K562 (cell line): ENCODE data around the gene RALA. TPM values are rescaled to one million over a fixed set of nuclear protein-coding genes. Genes with fewer than 3 reads are reported as not detected.
A peak's percentile ranks its signal among the peaks of the same experiment; 100 is the strongest.

ENCODE experiments used
- ATF4 ChIP-seq: fragments of 450-650 bp; formaldehyde crosslinking; IDR thresholded peaks from 2 replicates; pipeline ENCODE4 v1.4.0; 2022; ENCODE audit warnings: mild to moderate bottlenecking, moderate library complexity
- CTCF ChIP-seq, 3 experiments: IDR thresholded peaks in 2 of 3; conservative IDR thresholded peaks in 1 of 3; 2 replicates each; pipeline ENCODE4 v1.5.1; 2011 to 2012; ENCODE audit warnings: low read length in 3 of 3, mild to moderate bottlenecking in 3 of 3, control low read depth in 2 of 3, improper control_type of control experiment in 1 of 3, inconsistent platforms in 1 of 3, low read depth in 1 of 3, mixed read lengths in 1 of 3, moderate library complexity in 1 of 3; ENCODE audit not compliant: insufficient read depth in 2 of 3
- FOXK2 ChIP-seq, 2 experiments: fragments of 450-650 bp; IDR thresholded peaks in 1 of 2; conservative IDR thresholded peaks in 1 of 2; 2 replicates each; pipeline ENCODE4 v1.6.1; 2016; ENCODE audit warnings: low read depth in 2 of 2, mild to moderate bottlenecking in 1 of 2
- IRF9 ChIP-seq: fragments of 450-650 bp; IDR thresholded peaks from 2 replicates; pipeline ENCODE4 v1.6.1; 2016; ENCODE audit warnings: missing biosample characterization, missing genetic modification characterization
- OTX1 ChIP-seq: fragments of 450-650 bp; formaldehyde crosslinking; IDR thresholded peaks from 2 replicates; pipeline ENCODE4 v1.4.0; 2022; ENCODE audit warnings: mild to moderate bottlenecking
- PHTF2 ChIP-seq: fragments of 250-450 bp; sonication (Bioruptor Pico); IDR thresholded peaks from 2 replicates; pipeline ENCODE4 v1.5.0; 2021; ENCODE audit warnings: mild to moderate bottlenecking
- POLR2AphosphoS5 ChIP-seq: IDR thresholded peaks from 2 replicates; pipeline ENCODE4 v1.6.1; 2011; ENCODE audit warnings: mild to moderate bottlenecking, low read depth, low read length, moderate library complexity; ENCODE audit not compliant: control insufficient read depth, insufficient read depth
- RFX1 ChIP-seq: fragments of 450-650 bp; IDR thresholded peaks from 2 replicates; pipeline ENCODE4 v1.6.1; 2016; ENCODE audit warnings: mild to moderate bottlenecking, moderate library complexity
- SIN3B ChIP-seq: fragments of 450-650 bp; IDR thresholded peaks from 2 replicates; pipeline ENCODE4 v1.6.1; 2017; ENCODE audit warnings: low read depth, mild to moderate bottlenecking, moderate library complexity
- ZNF263 ChIP-seq: sonication (generic); formaldehyde crosslinking; IDR thresholded peaks from 2 replicates; pipeline ENCODE4 v1.8.0; 2022; ENCODE audit warnings: mild to moderate bottlenecking, missing genetic modification reagents, borderline replicate concordance
- ZNF277 ChIP-seq: fragments of 250-450 bp; sonication (Bioruptor Pico); IDR thresholded peaks from 2 replicates; pipeline ENCODE4 v1.8.0; 2022; ENCODE audit warnings: inconsistent platforms, mild to moderate bottlenecking, moderate library complexity, borderline replicate concordance
- ZNF407 ChIP-seq: fragments of 450-650 bp; IDR thresholded peaks from 2 replicates; pipeline ENCODE4 v1.6.1; 2016; ENCODE audit warnings: low read depth
- polyA plus RNA-seq, 8 experiments: library from polyadenylated mRNA; depleted of rRNA in 4 of 8; stranded (reverse) in 5 of 8; unstranded in 3 of 8; fragments of >200 nt; fragmentation: Nextera tagmentation in 2 of 8; fragmentation: Illumina TruSeq in 1 of 8; extraction: Ambion mirVana in 2 of 8; extraction: Trizol in 1 of 8; gene quantifications; 2 replicates each; pipeline versions ENCODE4 v1.2.1 to v1.2.3, GENCODE V29; 2011 to 2014; ENCODE audit warnings: inconsistent platforms in 1 of 8, missing spikeins in 1 of 8
- total RNA-seq, 7 experiments: library from RNA; depleted of rRNA in 6 of 7; stranded (reverse); fragments of >200 nt in 6 of 7; fragmentation: Illumina TruSeq in 2 of 7; extraction: Trizol in 2 of 7; gene quantifications; 2 replicates each; pipeline versions ENCODE4 v1.2.1 to v1.2.3, GENCODE V29; 2011 to 2021; ENCODE audit warnings: low replicate concordance in 1 of 7

The RALA gene
- total and polyA plus RNA-seq, 9 of the 15 experiments (the other 6 are each of a cell fraction or from before 2014, with no cell fraction given) = 7.2 to 28.0 (median 25.7) TPM

- TF ChIP-seq RFX1 (peak; percentile 75), CTCF (IDR thresholded peaks at IDR 0.05 in 2 of 3, conservative IDR thresholded peaks at IDR 0.05 in 1 of 3; ENCODE audit: insufficient read depth in 2 of 3, low read depth in 1 of 3, low read length in 3 of 3) (peak in 1 of 3 experiments; percentile 14; a peak in 1 of 6 replicates), SIN3B (no peak), FOXK2 (conservative IDR thresholded peaks at IDR 0.05 in 1 of 2, IDR thresholded peaks at IDR 0.05 in 1 of 2; ENCODE audit: low read depth in 2 of 2) (peak in 1 of 2 experiments; percentile 41; a peak in 1 of 4 replicates), ATF4 (CRISPR knock-in tag) (0 out of 2 replicates have a peak, but pooled peaks have one; percentile 12), ZNF407 (peak; percentile 78), ZNF277 (no peak), IRF9 (tag) (no peak), ZNF263 (CRISPR knock-in tag) (peak; percentile 45; the same call in 1 of the 2 replicates), OTX1 (CRISPR knock-in tag) (0 out of 2 replicates have a peak, but pooled peaks have one; percentile 65), PHTF2 (CRISPR knock-in tag) (no peak), POLR2AphosphoS5 (peak; percentile 15; the same call in 1 of the 2 replicates)
Observed at GRCh38 chr7:39621784-39622411, 1.5 kb upstream of the RALA start (continued).
